ENCODE data around the gene CRMP1. TPM values are rescaled to one million over a fixed set of nuclear protein-coding genes. Genes with fewer than 3 reads are reported as not detected.

The CRMP1 gene
- total RNA-seq, 1 donor from 2014 or later: 6.2 TPM

DNA sequence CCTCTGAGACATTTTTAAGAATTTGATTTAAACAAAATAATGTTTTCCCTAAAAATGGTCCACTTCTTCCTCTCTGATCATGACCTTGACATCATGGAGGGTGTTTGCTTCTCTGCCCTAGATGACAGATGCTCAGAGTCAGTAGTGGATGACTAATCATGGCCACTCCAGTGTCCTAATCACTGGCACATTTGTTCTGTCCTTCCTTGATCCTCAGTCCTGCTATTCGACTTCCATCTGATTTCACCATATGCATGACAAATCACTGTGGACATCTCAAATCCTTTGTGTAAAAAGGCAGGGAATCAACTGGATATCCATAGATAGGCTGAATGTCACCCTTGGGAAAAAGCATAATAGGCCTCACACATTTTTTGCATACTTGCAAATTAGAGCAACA is 9.0 kb downstream of the CRMP1 start:
- H3K27ac ChIP-seq: no peak overlapping the region
- H3K4me3 ChIP-seq: no peak overlapping the region
- H3K9me3 ChIP-seq: no peaks in the 10 kb centered on the region
- H3K27me3 ChIP-seq (ENCODE audit: low read depth): peaks cover 34% of the 10 kb centered on the region
- DNase-seq (no peak), ATAC-seq (no peak)
- TF ChIP-seq CTCF (IDR thresholded peaks at IDR 0.05): no peak
- H3K36me3 ChIP-seq: no peaks in the 10 kb centered on the region
- H3K4me1 ChIP-seq: peaks cover 14% of the 10 kb centered on the region
- intact Hi-C loops (cut with DNase I): no loop called here

GRCh38 chr4:5882947-5883346 is 9.9 kb downstream of the CRMP1 start:
- ATAC-seq (no peak), DNase-seq (no peak)
- peaks cover 24% of the 10 kb centered on the region for H3K27me3 ChIP-seq (ENCODE audit: low read depth)
- TF ChIP-seq CTCF (IDR thresholded peaks at IDR 0.05): no peak
- H3K4me1 ChIP-seq: peaks cover 12% of the 10 kb centered on the region
- intact Hi-C loops (cut with DNase I): no loop called here
- H3K9me3 ChIP-seq: no peaks in the 10 kb centered on the region
- no peaks in the 10 kb centered on the region for H3K36me3 ChIP-seq
- H3K4me3 ChIP-seq: no peak overlapping the region
- H3K27ac ChIP-seq: no peak overlapping the region

DNA sequence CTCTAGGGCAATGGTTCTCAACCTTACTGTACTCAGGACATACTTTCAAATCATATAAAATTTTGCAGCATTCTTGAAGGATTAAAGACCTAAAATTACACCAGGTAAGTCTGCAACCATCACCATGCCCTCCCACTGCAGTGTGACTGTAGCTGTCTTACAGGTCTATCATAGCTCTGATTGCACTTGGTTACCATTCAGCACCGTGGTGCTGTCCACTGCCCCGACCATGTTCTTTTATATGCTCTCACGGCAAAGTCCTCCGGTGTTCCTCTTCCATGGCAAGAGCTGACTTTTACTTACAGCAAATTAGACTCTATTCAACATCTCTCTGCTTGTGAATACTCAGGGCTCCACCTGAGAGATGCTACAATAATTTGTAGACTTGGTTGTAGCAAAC is 11.5 kb downstream of the CRMP1 start:
- DNase-seq (no peak), ATAC-seq (no peak)
- Histone ChIP-seq H3K9me3 (no peaks in the 10 kb centered on the region), H3K27me3 (ENCODE audit: low read depth) (peaks cover 8% of the 10 kb centered on the region), H3K27ac (no peak overlapping the region), H3K4me3 (no peak overlapping the region), H3K4me1 (no peaks in the 10 kb centered on the region), H3K36me3 (no peaks in the 10 kb centered on the region)
- TF ChIP-seq CTCF (IDR thresholded peaks at IDR 0.05): no peak
- intact Hi-C loops (cut with DNase I): no loop called here

DNA sequence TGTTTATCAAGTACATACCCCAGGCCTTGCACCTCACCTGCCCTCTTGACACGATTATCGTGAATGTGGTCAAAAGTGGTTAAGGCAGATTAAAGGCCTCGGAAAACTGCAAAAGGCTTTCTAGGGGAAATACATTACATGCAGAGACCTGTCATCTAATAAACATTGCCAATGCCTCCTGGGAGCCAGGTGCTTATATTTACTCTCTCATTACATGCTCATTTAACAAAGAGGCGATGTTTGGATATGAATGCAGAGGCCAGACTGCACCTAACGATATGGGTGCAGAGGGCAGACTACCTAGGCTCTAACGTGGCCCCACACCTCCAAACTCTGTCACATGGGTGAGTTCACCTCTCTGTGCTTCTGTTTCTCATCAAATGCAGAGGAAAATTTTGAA is 14.5 kb downstream of the CRMP1 start:
- Histone ChIP-seq H3K27me3 (ENCODE audit: low read depth) (peaks cover 7% of the 10 kb centered on the region), H3K4me3 (no peak overlapping the region), H3K4me1 (no peaks in the 10 kb centered on the region), H3K9me3 (no peaks in the 10 kb centered on the region), H3K27ac (no peak overlapping the region), H3K36me3 (no peaks in the 10 kb centered on the region)
- DNase-seq (no peak), ATAC-seq (no peak)
- TF ChIP-seq CTCF (IDR thresholded peaks at IDR 0.05): no peak
- intact Hi-C loops (cut with DNase I): no loop called here

- H3K27ac ChIP-seq: no peak overlapping the region
- intact Hi-C loops (cut with DNase I): no loop called here
Measured at GRCh38 chr4:5877392-5877791, 15.5 kb downstream of the CRMP1 start.

More at GRCh38 chr4:5877392-5877791, 15.5 kb downstream of the CRMP1 start:
- TF ChIP-seq CTCF (IDR thresholded peaks at IDR 0.05): no peak
- no peaks in the 10 kb centered on the region for H3K36me3 ChIP-seq
- H3K27me3 ChIP-seq (ENCODE audit: low read depth): peaks cover 7% of the 10 kb centered on the region
- H3K9me3 ChIP-seq: no peaks in the 10 kb centered on the region
- H3K4me1 ChIP-seq: no peaks in the 10 kb centered on the region
- no peak overlapping the region for H3K4me3 ChIP-seq
- ATAC-seq: no peak
- no peak for DNase-seq

Measured in lower lobe of right lung (tissue), 2 donors.